ENCODE results near the gene PPP3CA.
"Not testable (repeated sequence)": the region's sequence is repeated elsewhere in the genome, so short reads cannot be mapped to it uniquely, and the experiment has no call there.

PPP3CA gene

DNA sequence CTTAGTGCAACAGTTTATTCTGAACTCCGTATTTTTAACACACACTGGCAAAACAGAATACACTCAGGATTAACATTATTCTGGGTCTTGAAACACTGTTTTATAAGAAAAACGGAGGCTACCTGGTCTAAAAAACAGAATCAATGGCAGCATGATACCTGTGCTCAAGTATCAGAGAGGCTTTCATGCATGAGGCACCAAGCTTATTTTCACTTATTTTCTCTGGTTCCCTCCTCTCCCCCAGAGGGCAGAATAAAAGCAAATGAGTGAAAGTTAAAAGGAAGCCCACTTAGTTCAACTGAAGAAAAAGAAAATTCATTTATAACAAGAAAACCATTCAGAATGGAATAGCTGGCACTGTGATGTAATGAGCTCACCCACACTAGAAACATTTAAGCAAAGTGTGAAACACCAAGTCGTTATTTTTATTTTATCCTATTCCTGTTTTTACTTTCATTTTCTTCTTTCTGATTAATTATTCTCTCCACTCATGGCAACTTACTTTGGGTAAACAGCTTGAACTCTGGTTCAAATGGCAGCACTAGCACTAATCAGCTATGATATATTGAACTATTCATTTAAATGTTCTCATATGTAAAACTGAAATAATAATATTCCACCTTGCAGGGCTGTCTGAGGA lies 211.8 kb downstream of the PPP3CA start:
- H3K4me3 Mint-ChIP-seq, result no peak overlapping the region
- peaks cover 5% of the 10 kb centered on the region for H3K4me1 Mint-ChIP-seq
- H3K9me3 Mint-ChIP-seq, result peaks cover 36% of the 10 kb centered on the region
- H3K27me3 Mint-ChIP-seq (ENCODE audit: low read depth, poor library complexity), result no peaks in the 10 kb centered on the region
- no peak overlapping the region for H3K27ac Mint-ChIP-seq
- TF ChIP-seq, protein P1, sequence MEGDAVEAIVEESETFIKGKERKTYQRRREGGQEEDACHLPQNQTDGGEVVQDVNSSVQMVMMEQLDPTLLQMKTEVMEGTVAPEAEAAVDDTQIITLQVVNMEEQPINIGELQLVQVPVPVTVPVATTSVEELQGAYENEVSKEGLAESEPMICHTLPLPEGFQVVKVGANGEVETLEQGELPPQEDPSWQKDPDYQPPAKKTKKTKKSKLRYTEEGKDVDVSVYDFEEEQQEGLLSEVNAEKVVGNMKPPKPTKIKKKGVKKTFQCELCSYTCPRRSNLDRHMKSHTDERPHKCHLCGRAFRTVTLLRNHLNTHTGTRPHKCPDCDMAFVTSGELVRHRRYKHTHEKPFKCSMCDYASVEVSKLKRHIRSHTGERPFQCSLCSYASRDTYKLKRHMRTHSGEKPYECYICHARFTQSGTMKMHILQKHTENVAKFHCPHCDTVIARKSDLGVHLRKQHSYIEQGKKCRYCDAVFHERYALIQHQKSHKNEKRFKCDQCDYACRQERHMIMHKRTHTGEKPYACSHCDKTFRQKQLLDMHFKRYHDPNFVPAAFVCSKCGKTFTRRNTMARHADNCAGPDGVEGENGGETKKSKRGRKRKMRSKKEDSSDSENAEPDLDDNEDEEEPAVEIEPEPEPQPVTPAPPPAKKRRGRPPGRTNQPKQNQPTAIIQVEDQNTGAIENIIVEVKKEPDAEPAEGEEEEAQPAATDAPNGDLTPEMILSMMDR (IDR thresholded peaks at IDR 0.05), result no peak
- DNase-seq, result no peak
- peaks cover 16% of the 10 kb centered on the region for H3K36me3 Mint-ChIP-seq (ENCODE audit: low read depth)

DNA sequence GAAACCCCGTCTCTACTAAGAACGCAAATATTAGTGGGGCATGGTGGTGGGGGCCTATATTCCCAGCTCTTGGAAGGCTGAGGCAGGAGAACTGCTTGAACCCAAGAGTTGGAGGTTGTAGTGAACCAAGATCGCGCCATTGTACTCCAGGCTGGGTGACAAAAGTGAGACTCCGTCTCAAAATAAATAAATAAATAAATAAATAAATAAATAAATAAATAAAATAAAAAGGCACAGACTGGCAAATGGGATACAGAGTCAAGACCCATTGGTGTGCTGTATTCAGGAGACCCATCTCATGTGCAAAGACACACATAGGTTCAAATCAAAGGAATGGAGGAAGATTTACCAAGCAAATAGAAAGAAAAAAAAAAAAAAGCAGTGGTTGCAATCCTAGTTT lies 216.3 kb downstream of the PPP3CA start:
- H3K27ac Mint-ChIP-seq; H3K4me1 Mint-ChIP-seq; H3K27me3 Mint-ChIP-seq (ENCODE audit: low read depth, poor library complexity); DNase-seq; H3K4me3 Mint-ChIP-seq: not testable (repeated sequence)
- Mint-ChIP-seq H3K9me3 (peaks cover 44% of the 10 kb centered on the region), H3K36me3 (ENCODE audit: low read depth) (peaks cover 24% of the 10 kb centered on the region)

DNA sequence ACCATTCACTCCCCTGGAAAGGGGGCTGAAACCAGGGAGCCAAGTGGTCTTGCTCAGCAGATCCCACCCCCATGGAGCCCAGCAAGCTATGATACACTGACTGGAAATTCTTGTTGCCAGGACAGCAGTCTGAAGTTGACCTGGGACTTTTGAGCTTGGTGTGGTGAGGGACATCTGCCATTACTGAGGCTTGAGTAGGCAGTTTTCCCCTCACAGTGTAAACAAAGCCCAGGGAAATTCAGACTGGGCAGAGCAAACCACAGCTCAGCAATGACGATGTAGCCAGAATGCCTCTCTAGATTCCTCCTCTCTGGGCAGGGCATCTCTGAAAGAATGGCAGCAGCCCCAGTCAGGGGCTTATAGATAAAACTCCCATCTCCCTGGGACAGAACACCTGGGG lies 218.4 kb downstream of the PPP3CA start:
- H3K4me1 Mint-ChIP-seq; DNase-seq; H3K27ac Mint-ChIP-seq; H3K27me3 Mint-ChIP-seq (ENCODE audit: low read depth, poor library complexity); H3K4me3 Mint-ChIP-seq: not testable (repeated sequence)
- Mint-ChIP-seq H3K36me3 (ENCODE audit: low read depth) (peaks cover 19% of the 10 kb centered on the region), H3K9me3 (peaks cover 39% of the 10 kb centered on the region)

DNA sequence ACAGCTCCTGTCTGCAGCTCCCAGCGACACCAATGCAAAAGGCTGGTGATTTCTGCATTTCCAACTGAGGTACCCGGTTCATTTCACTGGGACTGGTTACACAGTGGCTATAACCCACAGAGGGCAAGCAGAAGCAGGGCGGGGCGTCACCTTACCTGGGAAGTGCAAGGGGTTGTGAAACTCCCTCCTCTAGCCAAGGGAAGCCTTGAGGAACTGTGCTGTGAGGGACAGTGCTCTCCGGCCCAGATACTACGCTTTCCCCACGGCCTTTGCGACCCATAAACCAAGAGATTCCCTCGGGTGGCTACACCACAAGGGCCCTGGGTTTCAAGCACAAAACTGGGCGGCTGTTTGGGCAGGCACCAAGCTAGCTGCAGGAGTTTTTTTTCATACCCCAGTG lies 218.9 kb downstream of the PPP3CA start:
- H3K9me3 Mint-ChIP-seq, result peaks cover 34% of the 10 kb centered on the region
- TF ChIP-seq, protein P1 (IDR thresholded peaks at IDR 0.05), result no peak
- H3K27ac Mint-ChIP-seq, result no peak overlapping the region
- no peaks in the 10 kb centered on the region for H3K27me3 Mint-ChIP-seq (ENCODE audit: low read depth, poor library complexity)
- no peak for DNase-seq
- no peak overlapping the region for H3K4me3 Mint-ChIP-seq
- H3K4me1 Mint-ChIP-seq, result no peaks in the 10 kb centered on the region
- peaks cover 15% of the 10 kb centered on the region for H3K36me3 Mint-ChIP-seq (ENCODE audit: low read depth)

DNA sequence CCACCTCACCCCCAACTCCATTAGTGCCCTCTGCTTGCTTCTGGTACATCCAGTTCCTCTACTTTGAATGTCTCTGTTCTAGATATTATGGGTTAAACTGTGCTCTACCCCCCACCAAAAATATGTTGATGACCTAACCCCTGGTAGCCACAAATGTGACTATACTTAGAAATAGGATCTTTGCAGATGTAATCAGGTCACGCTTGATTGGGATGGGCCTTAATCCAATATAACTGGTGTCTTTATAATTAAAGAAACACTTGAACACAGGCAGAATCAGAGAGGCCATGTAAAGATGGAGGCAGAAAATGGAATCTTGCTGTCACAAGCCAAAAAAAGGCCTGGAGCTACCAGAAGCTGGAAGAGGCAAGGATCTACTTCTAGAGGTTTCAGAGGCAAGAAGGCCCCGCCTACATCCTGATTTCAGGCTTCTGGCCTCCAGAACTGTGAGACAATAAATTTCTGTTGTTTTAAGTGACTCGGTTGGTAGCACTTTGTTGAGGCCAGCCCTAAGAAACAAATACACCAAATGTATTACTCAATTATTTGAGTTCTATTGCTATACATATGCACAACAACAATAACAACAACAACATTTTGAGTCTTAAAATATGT lies 220.0 kb downstream of the PPP3CA start:
- Mint-ChIP-seq H3K9me3 (peaks cover 23% of the 10 kb centered on the region), H3K27ac (no peak overlapping the region), H3K4me1 (no peaks in the 10 kb centered on the region), H3K27me3 (ENCODE audit: low read depth, poor library complexity) (no peaks in the 10 kb centered on the region), H3K36me3 (ENCODE audit: low read depth) (peaks cover 8% of the 10 kb centered on the region), H3K4me3 (no peak overlapping the region)
- TF ChIP-seq, protein P1 (IDR thresholded peaks at IDR 0.05), result no peak
- DNase-seq, result no peak

DNA sequence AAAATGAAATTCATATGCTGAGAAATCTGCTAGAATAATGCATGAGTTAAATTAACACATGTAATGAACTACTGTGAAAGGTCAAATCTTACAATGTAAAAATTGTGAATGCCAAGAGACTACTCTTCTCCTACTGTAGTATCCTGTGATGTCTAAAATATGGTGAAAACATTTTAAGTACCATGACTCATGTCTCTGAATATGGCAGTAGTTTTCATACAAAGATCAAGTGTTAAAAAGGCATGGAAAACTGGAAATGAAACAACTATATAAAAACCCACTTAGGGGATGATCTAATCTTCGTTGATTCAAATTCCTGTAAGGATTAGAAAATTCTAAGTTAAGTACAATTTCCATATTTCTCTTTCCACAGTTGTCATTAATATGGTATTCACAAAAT lies 221.3 kb downstream of the PPP3CA start:
- peaks cover 11% of the 10 kb centered on the region for H3K9me3 Mint-ChIP-seq
- H3K4me1 Mint-ChIP-seq, result no peaks in the 10 kb centered on the region
- peaks cover 8% of the 10 kb centered on the region for H3K36me3 Mint-ChIP-seq (ENCODE audit: low read depth)
- no peak overlapping the region for H3K27ac Mint-ChIP-seq
- DNase-seq, result no peak
- no peaks in the 10 kb centered on the region for H3K27me3 Mint-ChIP-seq (ENCODE audit: low read depth, poor library complexity)
- TF ChIP-seq, protein P1 (IDR thresholded peaks at IDR 0.05), result no peak
- no peak overlapping the region for H3K4me3 Mint-ChIP-seq
